GM12874 (cell line): ENCODE data around the gene ANKRD60.

Experiments
- CTCF ChIP-seq: IDR thresholded peaks from 2 replicates; pipeline ENCODE4 v1.5.1; 2011; ENCODE audit warnings: low read depth, mild to moderate bottlenecking, control low read depth, low read length, moderate library complexity; ENCODE audit not compliant: insufficient read depth

Gene ANKRD60

GRCh38 chr20:58168843-58169242 is 59.6 kb downstream of the ANKRD60 start:
- no peak for TF ChIP-seq CTCF

GRCh38 chr20:58167759-58168158 is 60.7 kb downstream of the ANKRD60 start:
- no peak for TF ChIP-seq CTCF
